Fibroblast of mammary gland (primary cell): ENCODE measurements around the gene TES.

ENCODE experiments used
- DNase-seq: peaks from one replicate; pipeline ENCODE4 v3.0.0-alpha.2; 2010; ENCODE audit warnings: low read depth
- H3K4me3 ChIP-seq: 2 replicates; pipeline ENCODE4 v1.5.1; 2011; ENCODE audit warnings: low read depth, mild to moderate bottlenecking, low read length, moderate library complexity; ENCODE audit not compliant: control insufficient read depth
- TF ChIP-seq, protein P1 (sequence below): conservative IDR thresholded peaks from 2 replicates; pipeline ENCODE4 v1.5.1; 2011; ENCODE audit warnings: low read depth, low read length, inconsistent platforms; ENCODE audit not compliant: control insufficient read depth, insufficient read depth

The TES gene

DNA sequence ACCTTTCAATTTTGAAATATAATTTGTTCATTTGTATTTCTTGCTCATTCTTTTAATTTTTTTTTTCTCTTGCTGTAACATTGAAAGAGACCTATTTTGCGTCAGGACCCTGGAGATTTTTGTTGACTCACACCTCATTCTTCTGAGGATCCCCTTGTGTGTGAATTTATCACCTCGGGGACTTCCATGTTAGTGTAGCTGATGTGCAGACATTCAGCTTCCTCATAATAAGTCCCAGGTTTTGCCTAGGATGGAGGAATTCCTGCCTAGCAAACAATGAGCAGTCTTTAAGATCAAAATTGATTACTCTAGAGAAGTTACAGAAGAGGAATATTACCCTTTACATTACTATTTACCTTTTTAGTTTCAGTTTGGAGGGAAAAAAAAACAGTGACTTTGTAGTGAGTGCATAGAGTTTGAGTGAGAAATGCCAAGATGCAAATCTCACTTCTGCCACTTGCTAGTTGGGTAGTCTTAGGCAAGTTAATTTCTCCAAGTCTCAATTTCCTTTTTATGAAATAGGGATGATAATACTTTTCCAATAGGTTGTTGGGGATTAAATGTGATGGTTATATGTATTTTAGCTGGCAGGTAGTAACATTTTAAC lies 14.3 kb downstream of the TES start:
- TF ChIP-seq, protein P1, sequence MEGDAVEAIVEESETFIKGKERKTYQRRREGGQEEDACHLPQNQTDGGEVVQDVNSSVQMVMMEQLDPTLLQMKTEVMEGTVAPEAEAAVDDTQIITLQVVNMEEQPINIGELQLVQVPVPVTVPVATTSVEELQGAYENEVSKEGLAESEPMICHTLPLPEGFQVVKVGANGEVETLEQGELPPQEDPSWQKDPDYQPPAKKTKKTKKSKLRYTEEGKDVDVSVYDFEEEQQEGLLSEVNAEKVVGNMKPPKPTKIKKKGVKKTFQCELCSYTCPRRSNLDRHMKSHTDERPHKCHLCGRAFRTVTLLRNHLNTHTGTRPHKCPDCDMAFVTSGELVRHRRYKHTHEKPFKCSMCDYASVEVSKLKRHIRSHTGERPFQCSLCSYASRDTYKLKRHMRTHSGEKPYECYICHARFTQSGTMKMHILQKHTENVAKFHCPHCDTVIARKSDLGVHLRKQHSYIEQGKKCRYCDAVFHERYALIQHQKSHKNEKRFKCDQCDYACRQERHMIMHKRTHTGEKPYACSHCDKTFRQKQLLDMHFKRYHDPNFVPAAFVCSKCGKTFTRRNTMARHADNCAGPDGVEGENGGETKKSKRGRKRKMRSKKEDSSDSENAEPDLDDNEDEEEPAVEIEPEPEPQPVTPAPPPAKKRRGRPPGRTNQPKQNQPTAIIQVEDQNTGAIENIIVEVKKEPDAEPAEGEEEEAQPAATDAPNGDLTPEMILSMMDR, result no peak
- peak; percentile 65 for DNase-seq
- no peak overlapping the region for H3K4me3 ChIP-seq

DNA sequence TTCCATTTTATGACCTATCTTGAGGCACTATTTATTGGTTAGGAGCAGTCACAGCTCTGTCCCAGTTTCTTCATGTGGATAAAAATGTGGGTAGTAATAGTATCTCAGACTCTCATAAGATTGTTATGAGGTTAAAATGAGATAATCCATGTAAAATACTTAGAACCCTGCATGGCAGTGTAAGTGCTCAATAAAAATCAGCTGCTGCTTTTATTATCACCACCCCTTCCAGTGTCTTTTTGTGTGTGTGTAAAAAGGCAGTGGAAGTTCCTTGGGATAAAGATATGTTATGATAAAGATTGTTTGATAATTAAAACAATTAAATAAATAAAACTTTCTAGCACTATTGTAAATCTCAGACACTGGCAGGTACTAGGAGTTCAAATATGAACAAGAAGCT lies 15.5 kb downstream of the TES start:
- H3K4me3 ChIP-seq, result no peak overlapping the region
- TF ChIP-seq, protein P1, result no peak
- DNase-seq, result no peak

DNA sequence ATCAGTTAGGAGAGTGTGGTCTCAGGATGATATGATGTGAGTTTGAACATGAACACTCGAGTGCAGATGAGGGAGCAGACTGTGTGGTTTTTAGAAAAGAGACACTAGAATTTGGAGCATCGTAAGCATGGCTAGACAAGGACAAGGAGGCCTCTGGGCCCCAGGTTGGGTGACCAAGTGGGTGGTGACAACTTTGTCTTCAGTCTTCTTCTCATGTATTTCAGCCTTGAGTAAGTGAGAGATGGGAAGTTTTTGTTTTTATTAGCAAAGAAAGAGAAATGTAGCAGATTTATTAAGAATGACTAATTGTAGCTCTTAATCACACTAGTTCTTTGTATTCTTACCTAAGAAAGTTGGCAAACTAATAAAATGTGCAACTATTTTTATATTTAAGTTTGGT lies 16.3 kb downstream of the TES start:
- H3K4me3 ChIP-seq, result no peak overlapping the region
- TF ChIP-seq, protein P1, result no peak
- DNase-seq, result peak; percentile 60

DNA sequence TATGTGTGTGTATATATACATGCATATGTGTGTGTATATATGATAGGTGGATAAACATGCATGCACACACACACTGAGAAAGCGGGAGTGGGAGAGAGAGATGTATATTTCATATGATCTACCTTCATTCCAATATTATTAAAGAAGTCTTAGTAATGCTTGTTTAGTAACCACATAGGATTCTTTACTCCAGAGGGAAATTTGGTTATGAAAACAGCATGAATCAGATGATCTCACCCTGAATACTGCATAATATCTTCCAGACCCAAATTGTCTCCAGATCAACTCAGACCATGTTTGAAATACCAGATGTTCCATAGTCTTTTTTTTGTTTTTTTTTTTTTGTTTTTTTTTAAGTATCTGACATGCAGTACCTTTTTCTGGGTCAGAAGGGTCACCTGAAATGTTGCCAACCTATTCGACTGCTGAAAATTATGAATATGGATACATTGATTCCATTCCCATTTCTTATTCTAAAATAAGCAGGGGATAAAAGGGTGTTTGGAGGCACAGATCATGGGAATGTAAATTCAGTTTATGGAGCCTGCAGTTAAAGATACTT lies 17.4 kb downstream of the TES start:
- no peak overlapping the region for H3K4me3 ChIP-seq
- TF ChIP-seq, protein P1, result no peak
- DNase-seq, result peak; percentile 96

DNA sequence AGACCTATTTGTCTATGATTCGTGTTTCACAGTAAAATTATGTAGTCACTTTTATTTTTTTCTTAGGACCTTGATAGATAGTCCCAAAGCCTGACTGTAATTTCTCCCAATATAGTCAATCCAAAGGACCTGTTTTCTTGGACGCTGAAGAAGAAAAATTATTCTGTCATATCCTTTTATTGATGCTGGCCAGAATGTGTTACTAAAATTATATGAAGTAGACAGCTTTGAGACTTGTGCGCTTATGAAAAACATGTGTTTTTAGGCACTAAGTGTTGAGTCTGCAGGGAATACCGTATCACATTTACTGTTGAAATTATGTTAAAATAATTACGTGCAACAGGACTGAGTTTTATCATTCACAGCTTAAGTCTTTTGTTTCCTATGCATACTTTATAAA lies 17.9 kb downstream of the TES start:
- TF ChIP-seq, protein P1, result no peak
- DNase-seq, result no peak
- no peak overlapping the region for H3K4me3 ChIP-seq

DNA sequence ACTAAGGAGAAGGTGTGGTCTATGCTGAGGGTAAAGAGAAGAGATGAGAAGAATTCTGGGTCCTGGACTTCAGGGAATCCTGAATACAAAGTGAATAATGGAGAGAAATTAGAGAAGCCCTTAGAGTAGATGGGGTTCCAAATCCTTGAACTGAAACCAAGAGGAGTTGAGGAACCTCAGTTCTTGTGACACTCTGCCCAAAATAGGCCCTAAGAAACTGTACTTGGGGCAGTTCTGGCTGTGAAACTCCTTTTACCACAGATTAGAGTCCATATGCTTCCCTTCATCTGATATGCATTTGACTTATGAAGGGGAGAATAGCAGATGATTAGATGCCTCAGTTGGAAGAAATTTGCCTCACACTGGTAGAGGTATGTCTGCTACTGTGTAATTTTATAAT lies 19.0 kb downstream of the TES start:
- no peak overlapping the region for H3K4me3 ChIP-seq
- DNase-seq, result no peak
- TF ChIP-seq, protein P1, result no peak
